GM13977 (cell line): ENCODE measurements around the gene CACNA2D3.
A peak's percentile ranks its signal among the peaks of the same experiment; 100 is the strongest.

Experiments
- DNase-seq: peaks from one replicate; pipeline ENCODE4 v3.0.0; 2012; ENCODE audit warnings: low spot score
- in situ Hi-C: fragments of 300-500 bp; cut with MboI; formaldehyde crosslinking; loops from one replicate; pipeline ENCODE4 v1.12.0; 2022; ENCODE audit warnings: low sequenced_read_pairs, low pct_unique_long_range_greater_than_20kb, mixed read lengths, inconsistent platforms; ENCODE audit not compliant: unreplicated experiment
- TF ChIP-seq, protein P1 (sequence below): IDR thresholded peaks from 2 replicates; pipeline ENCODE4 v1.5.1; 2012; ENCODE audit warnings: mild to moderate bottlenecking, control low read depth; ENCODE audit not compliant: insufficient read depth; ENCODE audit errors: extremely low read depth, missing control alignments

CACNA2D3 gene

DNA sequence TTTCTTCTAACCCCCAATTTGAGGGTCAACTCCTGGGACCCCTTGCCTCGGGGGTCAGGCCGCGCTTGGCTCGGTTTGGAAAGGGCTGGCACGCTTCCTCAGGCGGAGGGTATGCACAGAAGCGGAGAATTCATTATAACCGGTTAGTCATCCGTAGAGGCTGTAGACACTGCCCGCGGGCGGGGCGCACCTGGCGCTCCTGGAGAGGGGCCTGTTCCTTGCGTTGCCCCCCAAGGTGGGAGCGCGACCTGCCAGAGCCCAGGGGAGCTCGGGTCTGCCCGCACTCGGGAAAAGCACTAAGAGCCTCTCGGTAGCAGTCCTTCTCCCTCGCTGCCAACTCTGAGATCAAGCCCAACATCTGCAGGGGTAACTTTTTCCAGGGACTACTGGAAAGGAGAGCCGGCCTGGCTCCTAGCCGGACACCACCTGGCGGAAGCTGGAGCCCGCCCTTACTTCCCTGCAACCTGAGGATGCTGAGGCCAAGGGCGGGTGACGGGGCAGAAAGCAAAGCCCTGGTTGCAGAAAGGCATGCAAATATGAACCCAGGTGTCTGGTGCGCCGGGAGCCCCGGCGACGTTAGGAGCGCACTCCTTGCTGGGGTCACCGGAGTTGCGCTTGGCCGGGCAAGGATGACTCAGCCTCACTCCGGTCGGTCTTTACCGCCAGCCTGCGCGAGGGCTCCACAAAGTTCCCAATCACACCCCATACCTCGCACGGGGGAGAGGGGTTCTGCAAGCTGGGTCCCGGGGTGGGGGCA, 1.5 kb upstream of the CACNA2D3 start:
- TF ChIP-seq, protein P1, sequence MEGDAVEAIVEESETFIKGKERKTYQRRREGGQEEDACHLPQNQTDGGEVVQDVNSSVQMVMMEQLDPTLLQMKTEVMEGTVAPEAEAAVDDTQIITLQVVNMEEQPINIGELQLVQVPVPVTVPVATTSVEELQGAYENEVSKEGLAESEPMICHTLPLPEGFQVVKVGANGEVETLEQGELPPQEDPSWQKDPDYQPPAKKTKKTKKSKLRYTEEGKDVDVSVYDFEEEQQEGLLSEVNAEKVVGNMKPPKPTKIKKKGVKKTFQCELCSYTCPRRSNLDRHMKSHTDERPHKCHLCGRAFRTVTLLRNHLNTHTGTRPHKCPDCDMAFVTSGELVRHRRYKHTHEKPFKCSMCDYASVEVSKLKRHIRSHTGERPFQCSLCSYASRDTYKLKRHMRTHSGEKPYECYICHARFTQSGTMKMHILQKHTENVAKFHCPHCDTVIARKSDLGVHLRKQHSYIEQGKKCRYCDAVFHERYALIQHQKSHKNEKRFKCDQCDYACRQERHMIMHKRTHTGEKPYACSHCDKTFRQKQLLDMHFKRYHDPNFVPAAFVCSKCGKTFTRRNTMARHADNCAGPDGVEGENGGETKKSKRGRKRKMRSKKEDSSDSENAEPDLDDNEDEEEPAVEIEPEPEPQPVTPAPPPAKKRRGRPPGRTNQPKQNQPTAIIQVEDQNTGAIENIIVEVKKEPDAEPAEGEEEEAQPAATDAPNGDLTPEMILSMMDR, result no peak
- peak; percentile 70 for DNase-seq
- in situ Hi-C loops, result no loop called here

DNA sequence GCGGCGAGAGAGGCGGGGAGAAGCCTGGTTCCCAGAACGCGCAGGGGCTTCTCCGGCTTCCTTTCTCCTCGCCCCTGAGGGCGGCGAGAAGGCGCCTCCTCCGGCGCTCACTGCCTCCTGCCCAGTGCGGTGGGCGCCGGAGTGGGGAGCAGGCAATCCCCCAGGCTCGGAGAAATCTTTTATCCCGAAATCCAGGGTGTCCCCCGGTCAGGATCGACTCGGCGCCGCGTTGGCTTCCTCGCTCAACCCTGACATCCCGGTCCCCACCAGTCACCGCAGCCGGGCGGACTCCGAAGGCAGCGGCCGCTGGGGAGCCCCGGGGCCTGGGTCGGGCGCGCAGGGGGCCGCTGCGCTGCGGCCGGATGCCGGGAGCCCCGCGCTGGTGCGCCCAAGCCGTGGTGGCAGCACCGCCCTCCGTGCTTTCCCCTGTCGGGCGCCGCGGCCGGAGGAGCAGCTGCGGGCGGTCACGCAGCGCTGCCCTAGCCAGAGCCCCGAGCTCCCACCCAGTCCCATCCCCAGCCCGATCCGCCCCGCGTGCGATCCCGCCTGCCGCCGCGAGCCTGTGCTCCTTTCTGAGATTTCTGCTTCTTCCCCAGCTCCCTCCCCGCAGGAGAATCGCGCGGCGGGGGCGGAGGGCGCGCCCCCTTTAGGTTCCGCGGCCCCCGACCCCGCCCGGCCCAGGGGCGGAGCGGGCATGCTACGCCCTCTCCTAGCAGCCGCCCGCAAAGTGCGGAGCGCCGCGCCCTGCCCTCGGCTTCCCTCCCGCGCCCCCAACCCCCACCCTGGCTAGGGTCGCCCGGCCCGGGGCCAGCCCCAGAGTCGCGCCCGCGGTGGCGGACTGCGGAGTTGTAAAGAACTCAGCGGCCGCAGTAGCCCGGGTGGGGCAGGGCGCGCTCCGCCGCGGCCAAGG, 683 bp upstream of the CACNA2D3 start:
- TF ChIP-seq, protein P1, result no peak
- peak; percentile 47 for DNase-seq
- in situ Hi-C loops, result no loop called here

- TF ChIP-seq, protein P1, result no peak
- no peak for DNase-seq
- in situ Hi-C loops, result no loop called here
These were observed 837 bp downstream of the CACNA2D3 start for GRCh38 chr3:54123003-54123775.

GRCh38 chr3:54123776-54124196, 1.4 kb downstream of the CACNA2D3 start:
- no peak for DNase-seq
- in situ Hi-C loops, result no loop called here
- TF ChIP-seq, protein P1, result no peak

DNA sequence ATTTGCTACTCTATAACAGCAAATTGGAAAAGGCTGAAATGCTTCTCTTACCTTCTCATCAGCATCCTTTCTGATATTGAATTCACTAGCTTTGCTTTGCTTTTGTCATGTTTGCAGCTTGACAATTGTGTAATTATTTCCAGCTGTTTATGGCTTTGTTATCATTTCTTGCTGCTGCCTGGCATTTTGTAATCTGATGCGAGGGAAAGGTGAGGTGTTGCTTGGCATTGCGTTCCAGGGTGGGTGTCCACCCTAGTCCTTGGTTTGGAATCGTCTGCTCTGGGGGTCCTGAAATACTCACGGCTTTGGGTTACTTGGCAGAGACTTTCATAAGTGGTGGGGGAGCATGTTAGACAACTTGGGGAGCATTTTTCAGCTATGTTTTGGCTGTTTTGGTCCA, 2.9 kb downstream of the CACNA2D3 start:
- no peak for DNase-seq
- in situ Hi-C loops, result no loop called here
- TF ChIP-seq, protein P1, result no peak

DNA sequence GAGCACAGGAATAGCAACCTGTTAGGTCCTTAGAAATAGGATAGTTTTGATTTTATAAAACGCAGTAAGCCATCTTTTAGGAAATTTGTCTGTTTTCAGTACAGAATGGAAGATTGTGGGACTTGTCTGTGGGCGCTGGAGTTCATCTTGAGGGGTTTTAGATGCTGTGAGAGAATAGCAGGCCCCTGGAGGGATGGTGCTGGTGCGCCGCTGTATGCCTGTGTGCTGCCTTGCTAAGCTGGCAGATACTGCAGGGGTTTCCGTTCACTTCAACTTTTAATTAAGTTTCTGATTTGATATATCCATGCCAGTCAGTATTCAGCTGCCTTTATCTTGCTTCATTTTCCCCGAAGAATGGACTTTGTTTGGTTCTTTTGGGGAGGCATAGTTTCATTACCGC, 4.2 kb downstream of the CACNA2D3 start:
- in situ Hi-C loops, result no loop called here
- TF ChIP-seq, protein P1, result no peak
- no peak for DNase-seq
